Dermis microvascular lymphatic vessel endothelial cell (primary cell): Measurements from ENCODE around the gene GOLGA8R. TPM values are rescaled to one million over a fixed set of nuclear protein-coding genes. Genes with fewer than 3 reads are reported as not detected.

Experiments used
- total RNA-seq: library from RNA; depleted of rRNA; stranded (reverse); fragments of >200 nt; gene quantifications from 2 replicates; pipeline ENCODE4 v1.2.1, GENCODE V29; 2014

GOLGA8R gene
- total RNA-seq, 1 donor from 2014 or later, result 0.26 TPM

Other genes with a start within 250 kb of the GOLGA8R start
- gene CHRFAM7A, start 20.7 kb downstream of the GOLGA8R start, total RNA-seq, result 0.76 and 1.7 TPM in 2 replicates
- 0.13 TPM in 2 replicates for gene GOLGA8Q, start 137.8 kb upstream of the GOLGA8R start, total RNA-seq
- 0.63 and 0.64 TPM in 2 replicates for gene GOLGA8H, start 189.8 kb upstream of the GOLGA8R start, total RNA-seq